ENCODE results near the gene LYPD3.

The LYPD3 gene

GRCh38 chr19:43506629-43507028 lies 41.2 kb upstream of the LYPD3 start:
- no peak for TF ChIP-seq REST (IDR thresholded peaks at IDR 0.05; ENCODE audit: insufficient read depth in 1 of 2, low read depth in 2 of 2, low read length in 2 of 2)
- no peak for TF ChIP-seq TAF1 (IDR thresholded peaks at IDR 0.05; ENCODE audit: borderline replicate concordance, insufficient read depth, low read length)
- TF ChIP-seq FOXP2 (optimal IDR thresholded peaks at IDR 0.05; ENCODE audit: borderline replicate concordance, extremely low read depth, extremely low read length, insufficient read depth) = no peak
- no peak for TF ChIP-seq POLR2AphosphoS5 (IDR thresholded peaks at IDR 0.05; ENCODE audit: low read depth, low read length)
- TF ChIP-seq SIN3A (IDR thresholded peaks at IDR 0.05; ENCODE audit: borderline replicate concordance, insufficient read depth, low read length) = no peak

- TF ChIP-seq TAF1 (IDR thresholded peaks at IDR 0.05; ENCODE audit: borderline replicate concordance, insufficient read depth, low read length) = no peak
- no peak for TF ChIP-seq FOXP2 (optimal IDR thresholded peaks at IDR 0.05; ENCODE audit: borderline replicate concordance, extremely low read depth, extremely low read length, insufficient read depth)
- TF ChIP-seq REST (IDR thresholded peaks at IDR 0.05; ENCODE audit: insufficient read depth in 1 of 2, low read depth in 2 of 2, low read length in 2 of 2) = no peak
- no peak for TF ChIP-seq POLR2AphosphoS5 (IDR thresholded peaks at IDR 0.05; ENCODE audit: low read depth, low read length)
- TF ChIP-seq SIN3A (IDR thresholded peaks at IDR 0.05; ENCODE audit: borderline replicate concordance, insufficient read depth, low read length) = no peak
Measured at GRCh38 chr19:43505941-43506340, 40.5 kb upstream of the LYPD3 start.

- TF ChIP-seq SIN3A (IDR thresholded peaks at IDR 0.05; ENCODE audit: borderline replicate concordance, insufficient read depth, low read length) (no peak), REST (IDR thresholded peaks at IDR 0.05; ENCODE audit: insufficient read depth in 1 of 2, low read depth in 2 of 2, low read length in 2 of 2) (no peak), POLR2AphosphoS5 (IDR thresholded peaks at IDR 0.05; ENCODE audit: low read depth, low read length) (no peak), TAF1 (IDR thresholded peaks at IDR 0.05; ENCODE audit: borderline replicate concordance, insufficient read depth, low read length) (no peak), FOXP2 (optimal IDR thresholded peaks at IDR 0.05; ENCODE audit: borderline replicate concordance, extremely low read depth, extremely low read length, insufficient read depth) (no peak)
Measured at GRCh38 chr19:43505186-43505456, 39.7 kb upstream of the LYPD3 start.

- TF ChIP-seq SIN3A (IDR thresholded peaks at IDR 0.05; ENCODE audit: borderline replicate concordance, insufficient read depth, low read length) = no peak
- TF ChIP-seq REST (IDR thresholded peaks at IDR 0.05; ENCODE audit: insufficient read depth in 1 of 2, low read depth in 2 of 2, low read length in 2 of 2) = no peak
- no peak for TF ChIP-seq FOXP2 (optimal IDR thresholded peaks at IDR 0.05; ENCODE audit: borderline replicate concordance, extremely low read depth, extremely low read length, insufficient read depth)
- TF ChIP-seq POLR2AphosphoS5 (IDR thresholded peaks at IDR 0.05; ENCODE audit: low read depth, low read length) = no peak
- TF ChIP-seq TAF1 (IDR thresholded peaks at IDR 0.05; ENCODE audit: borderline replicate concordance, insufficient read depth, low read length) = no peak
Measured at GRCh38 chr19:43504426-43505185, 39.2 kb upstream of the LYPD3 start, which contains the start of gene PHLDB3. Gene PHLDB3, minus strand, starts transcription at chr19:43504746. Its CDS starts 628 bp downstream, at chr19:43504118.

All from PFSK-1 (cell line).